Measurements from ENCODE around the gene ARHGAP32. TPM values are rescaled to one million over a fixed set of nuclear protein-coding genes. Genes with fewer than 3 reads are reported as not detected.

ARHGAP32 gene
- total and polyA plus RNA-seq, 2 donors (not counting 1 experiment from before 2014, with no cell fraction given) = 4.0 to 9.6 TPM

DNA sequence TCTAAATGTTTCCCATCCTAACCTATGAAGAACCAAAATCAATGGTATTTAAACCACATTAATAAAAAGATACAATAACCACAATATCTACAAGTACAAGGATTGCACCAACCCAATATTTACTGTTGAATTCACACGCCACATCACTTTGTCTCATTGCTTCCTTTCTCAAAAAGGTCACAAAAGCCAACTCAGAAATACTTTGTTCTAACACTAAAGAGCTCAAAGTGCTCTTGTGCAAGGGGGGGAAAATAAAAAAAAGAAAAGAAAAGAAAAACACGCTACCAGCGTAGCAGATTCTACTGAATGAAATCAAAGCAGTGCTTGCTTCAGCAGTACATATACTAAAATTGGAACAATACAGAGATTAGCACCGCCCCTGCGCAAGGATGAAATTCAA, 10.5 kb upstream of the ARHGAP32 start:
- TF ChIP-seq, protein P1, sequence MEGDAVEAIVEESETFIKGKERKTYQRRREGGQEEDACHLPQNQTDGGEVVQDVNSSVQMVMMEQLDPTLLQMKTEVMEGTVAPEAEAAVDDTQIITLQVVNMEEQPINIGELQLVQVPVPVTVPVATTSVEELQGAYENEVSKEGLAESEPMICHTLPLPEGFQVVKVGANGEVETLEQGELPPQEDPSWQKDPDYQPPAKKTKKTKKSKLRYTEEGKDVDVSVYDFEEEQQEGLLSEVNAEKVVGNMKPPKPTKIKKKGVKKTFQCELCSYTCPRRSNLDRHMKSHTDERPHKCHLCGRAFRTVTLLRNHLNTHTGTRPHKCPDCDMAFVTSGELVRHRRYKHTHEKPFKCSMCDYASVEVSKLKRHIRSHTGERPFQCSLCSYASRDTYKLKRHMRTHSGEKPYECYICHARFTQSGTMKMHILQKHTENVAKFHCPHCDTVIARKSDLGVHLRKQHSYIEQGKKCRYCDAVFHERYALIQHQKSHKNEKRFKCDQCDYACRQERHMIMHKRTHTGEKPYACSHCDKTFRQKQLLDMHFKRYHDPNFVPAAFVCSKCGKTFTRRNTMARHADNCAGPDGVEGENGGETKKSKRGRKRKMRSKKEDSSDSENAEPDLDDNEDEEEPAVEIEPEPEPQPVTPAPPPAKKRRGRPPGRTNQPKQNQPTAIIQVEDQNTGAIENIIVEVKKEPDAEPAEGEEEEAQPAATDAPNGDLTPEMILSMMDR (conservative IDR thresholded peaks at IDR 0.05 in 1 of 2, IDR thresholded peaks at IDR 0.05 in 1 of 2; ENCODE audit: low read depth in 1 of 2, low read length in 2 of 2) = no peak
- no peak for TF ChIP-seq EZH2 (IDR thresholded peaks at IDR 0.05; ENCODE audit: low read length, missing control alignments)
- H3K4me2 ChIP-seq (ENCODE audit: extremely low read depth, insufficient read depth, low read length) = no peak overlapping the region
- no peak overlapping the region for H3K27ac ChIP-seq (ENCODE audit: insufficient read depth, low read length)
- H3K36me3 ChIP-seq (ENCODE audit: control insufficient read depth, insufficient read depth, low read length) = no peaks in the 10 kb centered on the region
- no peaks in the 10 kb centered on the region for H4K20me1 ChIP-seq (ENCODE audit: control insufficient read depth, extremely low read depth, insufficient read depth, low read length)
- H3K9ac ChIP-seq (ENCODE audit: insufficient read depth, low read length) = no peak overlapping the region
- H3K4me1 ChIP-seq (ENCODE audit: control insufficient read depth, extremely low read depth, insufficient read depth, low read length) = no peaks in the 10 kb centered on the region
- no peak overlapping the region for H2AFZ ChIP-seq (ENCODE audit: low read length)
- H3K79me2 ChIP-seq (ENCODE audit: control insufficient read depth, insufficient read depth, low read length) = no peaks in the 10 kb centered on the region
- no peak for DNase-seq (ENCODE audit: low read depth in 2 of 2)
- H3K27me3 ChIP-seq (ENCODE audit: control insufficient read depth, insufficient read depth, low read length) = no peaks in the 10 kb centered on the region
- H3K4me3 ChIP-seq (replicated peaks in 1 of 4; ENCODE audit: control extremely low read depth in 1 of 4, insufficient read depth in 1 of 4, low read depth in 3 of 4, low read length in 4 of 4) = no peak overlapping the region
- no peaks in the 10 kb centered on the region for H3K9me3 ChIP-seq (ENCODE audit: control insufficient read depth, insufficient read depth, low read depth, low read length)

DNA sequence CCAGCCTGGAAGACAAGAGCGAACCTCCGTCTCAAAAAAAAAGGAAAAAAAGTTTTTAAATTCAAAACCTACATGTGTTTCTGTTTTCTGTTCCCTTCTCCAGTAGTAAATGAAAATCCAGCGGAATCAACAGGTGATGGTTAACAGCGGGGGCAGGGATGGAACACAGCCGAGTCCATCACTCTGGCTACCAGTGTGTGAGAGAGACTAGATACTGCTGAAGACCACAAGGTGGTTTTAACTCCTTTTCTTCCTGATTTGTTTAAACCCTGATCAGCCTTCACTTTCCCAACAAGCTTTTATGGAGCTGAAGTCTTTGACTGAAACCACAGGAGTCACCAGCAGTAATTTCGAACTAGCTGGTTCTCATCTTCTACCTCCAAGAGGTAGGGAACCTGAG, 3.6 kb upstream of the ARHGAP32 start:
- no peaks in the 10 kb centered on the region for H3K36me3 ChIP-seq (ENCODE audit: control insufficient read depth, insufficient read depth, low read length)
- no peaks in the 10 kb centered on the region for H3K27me3 ChIP-seq (ENCODE audit: control insufficient read depth, insufficient read depth, low read length)
- no peak overlapping the region for H3K4me2 ChIP-seq (ENCODE audit: extremely low read depth, insufficient read depth, low read length)
- DNase-seq (ENCODE audit: low read depth in 2 of 2) = no peak
- H4K20me1 ChIP-seq (ENCODE audit: control insufficient read depth, extremely low read depth, insufficient read depth, low read length) = no peaks in the 10 kb centered on the region
- H3K4me1 ChIP-seq (ENCODE audit: control insufficient read depth, extremely low read depth, insufficient read depth, low read length) = no peaks in the 10 kb centered on the region
- no peaks in the 10 kb centered on the region for H3K9me3 ChIP-seq (ENCODE audit: control insufficient read depth, insufficient read depth, low read depth, low read length)
- H2AFZ ChIP-seq (ENCODE audit: low read length) = no peak overlapping the region
- H3K9ac ChIP-seq (ENCODE audit: insufficient read depth, low read length) = no peak overlapping the region
- H3K27ac ChIP-seq (ENCODE audit: insufficient read depth, low read length) = no peak overlapping the region
- H3K4me3 ChIP-seq (replicated peaks in 1 of 4; ENCODE audit: control extremely low read depth in 1 of 4, insufficient read depth in 1 of 4, low read depth in 3 of 4, low read length in 4 of 4) = no peak overlapping the region
- TF ChIP-seq EZH2 (IDR thresholded peaks at IDR 0.05; ENCODE audit: low read length, missing control alignments) = no peak
- TF ChIP-seq, protein P1 (conservative IDR thresholded peaks at IDR 0.05 in 1 of 2, IDR thresholded peaks at IDR 0.05 in 1 of 2; ENCODE audit: low read depth in 1 of 2, low read length in 2 of 2) = no peak
- no peaks in the 10 kb centered on the region for H3K79me2 ChIP-seq (ENCODE audit: control insufficient read depth, insufficient read depth, low read length)

DNA sequence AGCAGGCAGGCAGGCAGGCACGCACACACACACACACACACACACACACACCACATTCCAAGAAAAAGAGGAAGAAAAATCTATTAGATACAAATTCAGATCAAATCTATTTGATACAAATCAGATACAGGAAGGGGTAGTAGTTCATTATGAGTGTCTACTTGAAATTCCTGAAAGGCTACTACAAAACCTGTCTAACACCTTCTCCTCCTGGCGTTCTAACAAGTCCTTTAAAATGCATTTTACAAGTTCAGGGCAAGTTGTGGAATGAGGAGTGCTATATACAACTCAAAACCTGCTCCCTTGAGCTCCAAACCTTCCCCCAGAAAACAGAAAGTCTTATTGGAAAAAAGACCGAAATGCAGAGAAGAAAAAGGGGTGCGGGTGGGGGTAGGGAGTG, 476 bp downstream of the ARHGAP32 start:
- no peaks in the 10 kb centered on the region for H3K9me3 ChIP-seq (ENCODE audit: control insufficient read depth, insufficient read depth, low read depth, low read length)
- no peak overlapping the region for H2AFZ ChIP-seq (ENCODE audit: low read length)
- H4K20me1 ChIP-seq (ENCODE audit: control insufficient read depth, extremely low read depth, insufficient read depth, low read length) = no peaks in the 10 kb centered on the region
- no peaks in the 10 kb centered on the region for H3K27me3 ChIP-seq (ENCODE audit: control insufficient read depth, insufficient read depth, low read length)
- no peaks in the 10 kb centered on the region for H3K36me3 ChIP-seq (ENCODE audit: control insufficient read depth, insufficient read depth, low read length)
- no peak overlapping the region for H3K27ac ChIP-seq (ENCODE audit: insufficient read depth, low read length)
- no peak for DNase-seq (ENCODE audit: low read depth in 2 of 2)
- H3K4me3 ChIP-seq (replicated peaks in 1 of 4; ENCODE audit: control extremely low read depth in 1 of 4, insufficient read depth in 1 of 4, low read depth in 3 of 4, low read length in 4 of 4) = no peak overlapping the region
- no peak overlapping the region for H3K9ac ChIP-seq (ENCODE audit: insufficient read depth, low read length)
- no peak overlapping the region for H3K4me2 ChIP-seq (ENCODE audit: extremely low read depth, insufficient read depth, low read length)
- H3K79me2 ChIP-seq (ENCODE audit: control insufficient read depth, insufficient read depth, low read length) = no peaks in the 10 kb centered on the region
- TF ChIP-seq, protein P1 (conservative IDR thresholded peaks at IDR 0.05 in 1 of 2, IDR thresholded peaks at IDR 0.05 in 1 of 2; ENCODE audit: low read depth in 1 of 2, low read length in 2 of 2) = no peak
- no peak for TF ChIP-seq EZH2 (IDR thresholded peaks at IDR 0.05; ENCODE audit: low read length, missing control alignments)
- no peaks in the 10 kb centered on the region for H3K4me1 ChIP-seq (ENCODE audit: control insufficient read depth, extremely low read depth, insufficient read depth, low read length)

Measured in fibroblast of lung (primary cell).